Sigmoid colon (tissue), 7 donors: Measurements from ENCODE around the gene PSKH1. TPM values are rescaled to one million over a fixed set of nuclear protein-coding genes. Genes with fewer than 3 reads are reported as not detected.

Experiments
- DNase-seq: peaks from one replicate; pipeline ENCODE4 v3.0.0-alpha.2; 2019
- H3K27ac ChIP-seq, 4 donors: fragments of 200-600 bp; sonication (generic); one replicate each; pipeline ENCODE4 v1.5.1; 2016 to 2019; ENCODE audit warnings: mild to moderate bottlenecking in 1 of 4
- H3K27me3 ChIP-seq, 3 donors: fragments of 200-600 bp; sonication (generic); one replicate each; pipeline ENCODE4 v1.5.1; 2019; ENCODE audit warnings: mild to moderate bottlenecking in 1 of 3
- H3K36me3 ChIP-seq, 4 donors: fragments of 200-600 bp; sonication (generic); one replicate each; pipeline ENCODE4 v1.5.1; 2016 to 2019
- H3K4me1 ChIP-seq, 4 donors: fragments of 200-600 bp; sonication (generic); one replicate each; pipeline ENCODE4 v1.5.1; 2017 to 2019
- H3K4me3 ChIP-seq, 4 donors: fragments of 200-600 bp; sonication (generic); one replicate each; pipeline ENCODE4 v1.5.1; 2017 to 2019; ENCODE audit warnings: mild to moderate bottlenecking in 2 of 4, moderate library complexity in 1 of 4
- H3K9me3 ChIP-seq, 4 donors: fragments of 200-600 bp in 3 of 4; sonication (generic) in 3 of 4; one replicate each; pipeline versions ENCODE4 v1.5.1 to v1.6.1; 2013 to 2019
- CTCF ChIP-seq, 4 experiments: fragments of 450-650 bp in 3 of 4; fragments of 200-600 bp in 1 of 4; IDR thresholded peaks; one replicate each; pipeline ENCODE4 v1.5.1; 2016 to 2019; ENCODE audit warnings: antibody characterized with exemption in 4 of 4, mild to moderate bottlenecking in 3 of 4, moderate library complexity in 2 of 4
- EP300 ChIP-seq, 4 donors: sonication (generic); formaldehyde crosslinking; IDR thresholded peaks; one replicate each; pipeline ENCODE4 v1.6.1; 2017; ENCODE audit warnings: antibody characterized with exemption in 4 of 4
- POLR2A ChIP-seq, 2 donors: fragments of 450-650 bp; IDR thresholded peaks; one replicate each; pipeline ENCODE4 v1.6.1; 2016; ENCODE audit warnings: antibody characterized with exemption in 2 of 2, mild to moderate bottlenecking in 2 of 2, moderate library complexity in 2 of 2
- POLR2AphosphoS5 ChIP-seq, 4 donors: sonication (generic); formaldehyde crosslinking; IDR thresholded peaks; one replicate each; pipeline ENCODE4 v1.6.1; 2017; ENCODE audit warnings: antibody characterized with exemption in 4 of 4
- WGBS, 2 donors: extraction: QIAGEN DNeasy Blood & Tissue Kit; methylation state at CpG; one replicate each; pipeline ENCODE4 v1.1.7; 2013; 5-methylcytosine and 5-hydroxymethylcytosine counted together
- intact Hi-C: fragments of 100-400 bp; cut with DNase I; formaldehyde crosslinking; loops from one replicate; pipeline ENCODE4 v1.15.1; 2023
- polyA plus RNA-seq, 3 donors: library from polyadenylated mRNA; stranded (reverse); fragments of 200-250 nt; gene quantifications; one replicate each; pipeline ENCODE4 v1.2.3, GENCODE V29; 2013
- total RNA-seq, 4 donors: library from RNA; depleted of rRNA; stranded (reverse); fragments of >200 nt; gene quantifications; one replicate each; pipeline ENCODE4 v1.1.0, GENCODE V29; 2016
- donor health status: healthy with polysubstance abuse.
- donor health status: Bipolar disorder and iron deficiency.
- donor health status: healthy.

Gene PSKH1
- total and polyA plus RNA-seq, 7 donors: 13.9 to 29.2 (median 20.8) TPM

GRCh38 chr16:67872131-67872630 lies 20.9 kb upstream of the PSKH1 start:
- WGBS, 2 donors: 61 to 65% methylated on average over 2 of the region's 2 CpGs
- intact Hi-C loops: no loop called here
- peak overlapping the region in 3 of 4 donors; percentile 80 to 98 (median 89) for H3K4me3 ChIP-seq
- TF ChIP-seq POLR2AphosphoS5 (IDR thresholded peaks at IDR 0.05): no peak
- no peak for TF ChIP-seq POLR2A (IDR thresholded peaks at IDR 0.05)
- TF ChIP-seq CTCF (IDR thresholded peaks at IDR 0.05): no peak
- no peak for TF ChIP-seq EP300 (IDR thresholded peaks at IDR 0.05)
- no peaks in the 10 kb centered on the region for H3K27me3 ChIP-seq
- peaks cover 4 to 61% (median 21%) of the 10 kb centered on the region in 4 donors for H3K36me3 ChIP-seq
- peak overlapping the region; percentile 81 to 92 (median 86) for H3K27ac ChIP-seq
- no peak for DNase-seq
- H3K4me1 ChIP-seq: peaks cover 0 to 38% (median 33%) of the 10 kb centered on the region in 4 donors
- no peaks in the 10 kb centered on the region for H3K9me3 ChIP-seq

- Histone ChIP-seq H3K9me3 (no peaks in the 10 kb centered on the region), H3K27me3 (no peaks in the 10 kb centered on the region), H3K4me3 (peak within 1 kb of the TSS; percentile 68 to 98 (median 84)), H3K4me1 (peaks cover 0 to 38% (median 33%) of the 10 kb centered on the region in 4 donors), H3K36me3 (peaks cover 10 to 61% (median 25%) of the 10 kb centered on the region in 4 donors), H3K27ac (peak within 1 kb of the TSS; percentile 81 to 92 (median 86))
- intact Hi-C loops: no loop called here
- 1 to 2% methylated on average over 72 of the region's 72 CpGs for WGBS, 2 donors
- no peak for TF ChIP-seq EP300 (IDR thresholded peaks at IDR 0.05)
- no peak for TF ChIP-seq CTCF (IDR thresholded peaks at IDR 0.05)
- TF ChIP-seq POLR2AphosphoS5 (IDR thresholded peaks at IDR 0.05): peak; percentile 68 to 93 (median 84)
- TF ChIP-seq POLR2A (IDR thresholded peaks at IDR 0.05): peak; percentile 30 to 60
- peak; percentile 92 for DNase-seq
Measured at GRCh38 chr16:67872631-67873434, 20.2 kb upstream of the PSKH1 start, which contains the start of gene EDC4. TSS of gene EDC4 (plus strand) at chr16:67873052. CDS start at chr16:67873262, 210 bp downstream.

- WGBS, 2 donors: 4 to 12% methylated on average over 23 of the region's 23 CpGs
- Histone ChIP-seq H3K9me3 (no peaks in the 10 kb centered on the region), H3K36me3 (peaks cover 19 to 61% (median 27%) of the 10 kb centered on the region in 4 donors), H3K27ac (peak overlapping the region; percentile 81 to 92 (median 86)), H3K4me3 (peak overlapping the region; percentile 68 to 98 (median 84)), H3K4me1 (peaks cover 0 to 38% (median 33%) of the 10 kb centered on the region in 4 donors), H3K27me3 (no peaks in the 10 kb centered on the region)
- intact Hi-C loops: no loop called here
- TF ChIP-seq CTCF (IDR thresholded peaks at IDR 0.05) (no peak), EP300 (IDR thresholded peaks at IDR 0.05) (no peak), POLR2AphosphoS5 (IDR thresholded peaks at IDR 0.05) (no peak), POLR2A (IDR thresholded peaks at IDR 0.05) (no peak)
- DNase-seq: no peak
Measured at GRCh38 chr16:67873435-67874370, 19.4 kb upstream of the PSKH1 start.

- no peak for TF ChIP-seq POLR2AphosphoS5 (IDR thresholded peaks at IDR 0.05)
- TF ChIP-seq POLR2A (IDR thresholded peaks at IDR 0.05): no peak
- TF ChIP-seq EP300 (IDR thresholded peaks at IDR 0.05): no peak
- TF ChIP-seq CTCF (IDR thresholded peaks at IDR 0.05): no peak
- Histone ChIP-seq H3K27ac (no peak overlapping the region), H3K4me1 (peaks cover 0 to 38% (median 33%) of the 10 kb centered on the region in 4 donors), H3K27me3 (no peaks in the 10 kb centered on the region), H3K9me3 (no peaks in the 10 kb centered on the region), H3K36me3 (peaks cover 26 to 61% (median 33%) of the 10 kb centered on the region in 4 donors), H3K4me3 (peak overlapping the region in 2 of 4 donors; percentile 80 to 89)
- intact Hi-C loops: no loop called here
- 40 to 76% methylated on average over 3 of the region's 3 CpGs for WGBS, 2 donors
- no peak for DNase-seq
Measured at GRCh38 chr16:67874372-67874771, 18.7 kb upstream of the PSKH1 start.
